ENCODE measurements around the gene SP110.
"Not testable (repeated sequence)": the region's sequence is repeated elsewhere in the genome, so short reads cannot be mapped to it uniquely, and the experiment has no call there.

SP110 gene

DNA sequence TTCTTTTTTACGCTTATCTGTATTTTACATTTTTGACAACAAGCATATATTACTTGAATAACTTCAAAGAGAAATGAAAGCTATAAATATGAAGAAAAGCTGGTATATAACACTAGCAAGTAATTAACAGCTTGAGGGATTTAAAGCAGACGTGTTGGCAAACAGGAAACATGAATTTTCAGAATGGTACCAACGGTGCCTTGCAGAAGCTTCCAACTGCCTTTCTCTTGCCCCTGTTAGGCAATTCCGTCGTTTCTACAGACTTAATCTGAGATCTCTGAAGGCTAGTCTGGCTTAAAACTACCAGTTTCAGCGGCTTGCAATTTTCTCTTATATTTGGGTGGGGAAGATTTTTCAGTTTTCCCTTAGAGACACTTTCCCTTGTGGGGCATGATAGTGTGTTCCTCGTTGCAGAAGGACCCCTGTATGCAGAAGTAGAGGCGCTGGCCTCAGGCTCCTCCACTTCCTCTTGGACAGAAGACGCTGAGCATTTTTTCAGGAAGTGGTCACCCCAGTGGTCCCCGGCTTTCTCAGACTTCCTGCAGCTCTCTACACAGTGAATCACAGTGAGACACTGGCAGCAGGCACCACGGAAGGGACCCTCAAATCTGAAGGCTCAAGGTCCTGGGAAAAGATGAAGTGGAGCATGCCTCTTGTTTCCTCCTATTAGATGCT, 94.9 kb downstream of the SP110 start:
- DNase-seq = peak; percentile 34
- peak; percentile 66 for ATAC-seq

DNA sequence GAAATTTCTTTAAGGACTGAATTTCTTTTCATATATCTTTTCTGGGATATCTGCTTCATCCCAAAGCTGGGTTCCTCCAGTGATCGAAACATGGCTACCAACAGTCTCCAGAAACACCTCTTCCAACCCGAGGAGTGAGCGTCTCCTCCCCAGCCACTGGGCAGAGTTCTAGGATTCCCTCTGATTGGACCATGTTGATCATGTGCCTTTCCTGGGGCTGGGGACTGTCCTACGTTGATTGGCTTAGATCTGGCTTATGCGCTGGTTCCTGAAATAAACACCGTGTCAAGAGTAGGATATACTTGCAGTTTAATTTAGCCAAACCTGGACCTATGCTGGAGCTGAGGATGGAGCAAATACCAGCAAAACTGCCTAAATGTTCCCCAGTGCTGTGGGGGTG, 95.5 kb downstream of the SP110 start:
- DNase-seq = no peak
- peak; percentile 28 for ATAC-seq

DNA sequence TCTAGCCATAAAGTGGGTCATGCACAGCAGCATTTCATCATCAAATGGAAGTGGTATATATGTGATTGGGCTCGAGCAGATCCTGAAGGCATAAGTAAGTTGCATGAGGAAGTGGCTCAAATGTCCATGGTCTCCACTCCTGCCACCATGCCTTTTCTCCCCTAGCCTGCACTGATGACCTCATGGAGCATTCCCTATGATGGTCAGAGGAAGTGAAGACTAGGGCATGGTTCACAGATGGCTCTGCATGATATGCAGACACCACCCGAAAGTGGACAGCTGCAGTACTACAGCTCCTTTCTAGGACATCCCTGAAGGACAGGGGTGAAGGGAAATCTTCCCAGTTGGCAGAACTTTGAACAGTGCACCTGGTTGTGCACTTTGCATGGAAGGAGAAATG, 99.4 kb downstream of the SP110 start:
- not testable (repeated sequence) for ATAC-seq, DNase-seq

DNA sequence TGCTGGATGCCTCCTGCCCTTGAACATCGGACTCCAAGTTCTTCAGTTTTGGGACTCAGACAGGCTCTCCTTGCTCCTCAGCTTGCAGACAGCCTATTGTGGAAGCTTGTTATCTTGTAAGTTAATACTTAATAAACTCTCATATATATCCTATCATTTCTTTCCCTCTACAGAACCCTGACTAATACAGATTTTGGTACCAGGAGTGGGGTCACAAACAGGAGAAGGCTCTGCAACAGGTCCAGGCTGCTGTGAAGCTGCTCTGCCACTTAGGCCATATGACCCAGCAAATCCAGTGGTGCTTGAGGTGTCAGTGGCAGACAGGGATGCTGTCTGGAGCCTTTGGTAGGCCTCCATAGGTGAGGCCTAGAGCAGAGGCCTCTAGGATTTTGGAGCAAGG, 100.0 kb downstream of the SP110 start:
- not testable (repeated sequence) for ATAC-seq, DNase-seq

Data from stimulated activated naive CD8-positive, alpha-beta T cell treated with anti-CD3 and anti-CD28 coated beads, Interleukin-15, Interleukin-2, amounts not matched to agents 100 U/mL and 50 U/mL, for 24 hours (primary cell).